ENCODE data around the gene SCYL1.

Gene SCYL1

GRCh38 chr11:65586676-65587075 lies 61.8 kb downstream of the SCYL1 start:
- DNase-seq = no peak

All from activated CD4-positive, alpha-beta T cell treated with anti-CD3 and anti-CD28 coated beads for 1 hour (primary cell).